Esophagus squamous epithelium (tissue), 4 donors: ENCODE results near the gene TJAP1.

Experiments used
- CTCF ChIP-seq, 6 experiments: fragments of 450-650 bp in 4 of 6; fragments of 200-600 bp in 2 of 6; sonication (generic) in 2 of 6; IDR thresholded peaks; one replicate each; pipeline ENCODE4 v1.5.1; 2016 to 2019; ENCODE audit warnings: antibody characterized with exemption in 6 of 6, mild to moderate bottlenecking in 4 of 6, moderate library complexity in 4 of 6
- POLR2A ChIP-seq, 4 donors: fragments of 450-650 bp; IDR thresholded peaks; one replicate each; pipeline ENCODE4 v1.6.1; 2017; ENCODE audit warnings: antibody characterized with exemption in 4 of 4, mild to moderate bottlenecking in 4 of 4, moderate library complexity in 3 of 4

GRCh38 chr6:43544461-43544860, 67.1 kb downstream of the TJAP1 start:
- TF ChIP-seq CTCF (IDR thresholded peaks at IDR 0.05) (no peak), POLR2A (IDR thresholded peaks at IDR 0.05) (no peak)
